ENCODE results near the gene GUCY1A2.

GUCY1A2 gene

DNA sequence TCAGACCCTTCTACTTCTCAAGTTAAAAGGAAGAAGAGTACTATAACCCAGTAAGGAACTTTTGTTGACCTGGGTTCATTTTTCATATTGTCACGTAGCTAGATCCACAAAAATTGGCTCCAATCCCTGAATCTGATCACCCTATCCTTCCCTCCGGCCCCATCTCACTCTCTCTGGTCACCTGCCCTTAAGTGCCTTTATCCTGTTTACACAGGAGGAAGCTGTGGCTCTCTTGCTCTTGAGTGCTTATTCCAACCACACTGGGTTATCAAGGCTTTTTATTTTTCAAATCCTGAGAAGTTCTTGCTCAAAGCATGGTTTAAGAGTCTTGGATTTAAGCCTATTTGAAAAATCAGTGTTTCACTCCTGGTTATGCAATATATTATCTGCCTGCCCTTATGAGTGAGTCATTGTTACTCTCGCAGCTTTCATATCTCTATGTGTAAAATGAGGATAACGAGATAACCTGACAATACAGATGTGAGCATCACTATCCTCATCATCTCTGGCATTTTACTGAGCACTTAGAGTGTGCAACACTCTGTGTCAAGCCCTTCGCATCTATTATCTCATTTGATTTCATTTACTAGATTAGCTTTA lies 293.9 kb downstream of the GUCY1A2 start:
- no peak for DNase-seq

DNA sequence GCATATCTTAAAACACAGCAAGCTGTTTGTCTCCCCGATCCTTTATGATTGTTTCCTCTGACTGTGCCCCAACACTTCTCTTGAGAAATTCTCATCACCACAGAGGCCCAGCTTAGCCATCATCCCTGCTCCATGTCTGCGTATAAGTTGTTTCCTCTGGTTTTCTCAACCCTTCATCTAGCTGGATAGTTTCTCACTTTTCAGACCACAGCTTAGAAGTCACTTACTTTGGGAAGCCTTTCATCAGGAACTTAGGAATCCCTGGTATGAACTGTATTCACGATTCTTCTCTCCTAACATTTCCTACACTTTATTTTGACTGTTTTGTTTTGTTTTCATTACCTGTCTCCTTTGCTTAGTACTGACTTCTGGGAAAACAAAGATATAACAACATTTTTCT lies 295.2 kb downstream of the GUCY1A2 start:
- no peak for DNase-seq

DNA sequence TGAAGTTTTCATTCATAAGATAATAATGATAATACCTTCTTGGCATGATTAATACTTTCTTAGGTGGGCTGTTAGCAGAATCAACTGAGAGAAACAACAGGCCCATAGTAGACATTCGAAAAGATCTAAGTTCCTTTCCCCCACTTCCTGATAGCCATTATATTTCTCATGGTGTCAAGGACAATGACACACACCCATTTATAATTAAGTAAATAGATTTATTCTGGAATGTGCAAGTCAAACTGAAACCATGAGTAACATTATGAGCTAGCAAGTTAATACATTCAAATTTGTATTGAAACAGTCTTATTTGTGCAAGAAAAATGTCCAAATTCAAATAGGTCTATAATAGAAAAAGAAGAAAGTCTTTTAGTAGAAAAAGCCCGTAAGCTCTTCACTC lies 301.1 kb downstream of the GUCY1A2 start:
- DNase-seq, result no peak

DNA sequence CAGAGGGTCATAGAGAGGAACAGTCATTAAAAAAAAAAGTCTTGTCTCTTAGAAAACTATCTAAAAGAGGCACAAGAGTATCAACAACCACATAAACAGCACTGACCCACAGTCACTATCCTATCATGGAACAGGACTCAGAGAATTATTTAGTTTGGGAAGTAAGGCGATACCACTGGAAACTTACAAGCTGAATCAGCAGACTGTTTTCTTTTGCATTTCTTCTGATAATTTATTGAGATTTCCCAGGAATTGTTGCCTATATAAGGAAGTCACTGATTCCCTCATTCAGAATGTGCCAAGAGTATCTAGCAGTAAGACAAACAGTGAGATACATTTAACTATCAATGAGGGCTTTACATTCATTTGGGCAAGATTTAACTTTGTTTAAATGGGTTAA lies 304.1 kb downstream of the GUCY1A2 start:
- DNase-seq, result no peak

DNA sequence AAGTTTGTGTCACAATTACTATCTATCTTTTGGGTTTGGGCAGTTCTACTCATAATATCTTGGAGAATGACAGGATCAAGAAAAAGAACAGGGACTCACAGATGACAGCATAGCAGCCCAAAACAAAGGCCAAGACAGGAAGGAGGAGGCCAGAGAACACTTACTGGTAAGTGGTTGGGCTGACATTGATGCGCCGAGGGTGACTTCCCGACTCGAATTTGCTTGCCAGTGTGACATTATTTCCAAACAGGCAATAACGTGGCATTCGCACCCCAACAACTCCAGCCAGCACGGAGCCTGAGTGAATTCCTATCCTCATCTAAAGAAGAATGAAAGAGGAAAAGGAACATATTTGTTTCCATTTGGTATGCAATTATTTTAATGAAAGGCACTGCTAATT lies 309.9 kb downstream of the GUCY1A2 start:
- no peak for DNase-seq

DNA sequence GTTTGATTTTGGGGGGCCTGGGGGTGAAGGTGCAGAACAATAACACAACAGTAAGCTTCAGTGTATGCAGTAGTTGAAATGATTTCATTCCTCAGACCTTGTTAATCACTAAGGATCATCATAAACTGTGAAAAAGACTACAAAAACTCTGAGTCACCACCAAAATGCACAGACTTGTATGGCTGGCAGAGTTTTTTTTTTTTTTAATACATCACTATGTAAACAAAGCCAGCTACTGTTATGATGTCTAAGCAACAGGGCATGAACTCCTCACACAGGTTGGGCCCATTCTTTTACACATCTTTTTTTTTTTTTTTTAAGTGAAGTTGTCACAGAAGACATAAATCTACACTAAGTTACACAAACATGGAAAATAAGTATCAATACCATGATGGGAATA lies 311.9 kb downstream of the GUCY1A2 start:
- no peak for DNase-seq

DNA sequence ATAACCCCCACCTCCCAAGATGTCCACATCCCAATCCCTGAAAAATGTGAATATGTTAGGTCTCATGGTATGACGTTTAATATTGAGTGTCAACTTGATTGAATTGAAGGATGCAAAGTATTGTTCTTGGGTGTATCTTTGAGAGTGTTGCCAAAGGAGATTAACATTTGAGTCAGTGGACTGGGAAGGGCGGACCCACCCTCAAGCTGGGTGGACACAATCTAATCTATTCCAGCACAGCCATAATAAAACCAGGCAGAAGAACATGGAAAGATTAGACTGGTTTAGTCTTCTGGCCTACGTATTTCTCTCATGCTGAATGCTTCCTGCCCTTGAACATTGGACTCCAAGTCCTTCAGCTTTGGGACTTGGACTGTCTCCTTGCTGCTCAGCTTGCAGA lies 315.5 kb downstream of the GUCY1A2 start:
- DNase-seq, result no peak

DNA sequence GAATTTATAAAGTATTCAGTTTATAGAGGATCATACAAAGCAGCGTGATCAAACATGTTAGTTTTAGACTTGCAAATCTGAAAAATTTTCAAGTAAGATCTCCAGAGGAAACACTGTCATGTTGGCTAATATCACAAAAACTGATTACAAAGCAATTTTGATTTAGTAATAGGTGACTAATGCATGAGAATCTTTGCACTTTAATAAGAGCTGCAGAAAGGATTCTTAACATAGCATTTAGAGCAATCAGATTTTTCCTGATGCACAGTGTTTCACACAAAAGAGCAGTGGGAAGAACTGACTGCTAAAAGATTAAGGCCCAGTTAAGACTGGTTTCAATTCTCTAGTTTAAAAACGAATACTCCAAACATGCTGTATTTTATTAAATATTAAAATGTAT lies 321.2 kb downstream of the GUCY1A2 start:
- no peak for DNase-seq

DNA sequence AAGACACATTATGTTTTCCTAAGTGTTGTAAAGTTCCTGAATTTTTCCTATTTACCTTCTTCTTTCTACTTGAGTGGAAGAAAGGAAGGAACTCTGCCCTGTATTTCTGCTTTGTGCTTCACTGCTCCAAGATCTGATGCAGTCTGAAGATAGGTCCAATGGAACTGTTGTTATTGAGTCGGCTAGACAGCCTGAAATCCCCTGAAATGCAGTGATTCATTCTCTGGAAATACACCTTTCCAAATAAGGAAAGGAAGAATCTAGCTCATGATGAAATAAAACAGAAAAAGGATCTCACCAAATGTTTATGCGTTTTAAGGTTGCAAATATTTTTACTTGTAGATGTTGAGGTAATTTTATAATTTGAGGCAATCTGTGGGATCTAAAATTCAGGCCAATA lies 322.8 kb downstream of the GUCY1A2 start:
- no peak for DNase-seq

DNA sequence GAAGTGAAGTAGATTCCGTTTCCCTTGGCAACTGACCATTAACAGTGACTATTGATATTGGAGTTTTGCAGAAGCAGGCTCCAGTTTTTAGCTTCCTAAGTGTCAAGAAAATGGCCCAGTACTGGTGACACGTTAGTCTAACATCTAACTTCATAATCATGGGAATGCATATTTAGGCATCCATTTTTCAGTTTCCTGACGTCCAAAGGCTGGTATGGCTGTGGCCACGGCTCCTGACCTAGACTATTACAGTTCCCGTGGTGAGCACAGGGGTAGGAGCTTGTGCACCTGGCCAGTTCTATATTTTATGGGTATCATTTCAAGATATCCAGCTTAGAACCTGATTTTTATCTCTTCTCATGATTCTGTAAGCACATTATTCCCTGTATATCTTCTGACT lies 323.8 kb downstream of the GUCY1A2 start:
- no peak for DNase-seq

DNA sequence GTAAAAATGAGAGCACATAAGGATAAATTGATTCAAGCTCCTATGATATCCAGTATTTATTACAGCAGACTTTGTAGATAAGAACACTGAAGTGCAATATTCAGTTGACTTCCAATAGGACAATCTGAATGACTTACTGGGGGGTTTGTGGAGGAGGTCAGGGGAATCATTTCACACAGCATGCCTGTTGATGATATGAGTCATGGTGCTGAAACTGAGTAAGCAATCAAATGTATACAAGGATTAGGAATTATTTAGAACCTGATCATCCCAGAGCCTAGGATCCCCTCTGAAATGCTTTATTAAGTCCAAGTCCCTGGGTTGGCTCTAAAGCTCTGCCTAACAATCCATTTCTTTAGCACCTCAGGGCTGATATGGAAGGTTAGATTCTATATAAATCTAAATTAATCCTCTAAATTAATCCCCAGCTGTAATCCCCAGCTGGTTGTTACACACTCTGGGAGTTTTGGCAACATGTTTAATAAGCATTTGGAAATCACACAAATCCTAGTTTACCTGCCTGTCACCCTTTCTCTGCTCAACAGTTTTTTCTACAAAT lies 326.4 kb downstream of the GUCY1A2 start:
- DNase-seq, result no peak

DNA sequence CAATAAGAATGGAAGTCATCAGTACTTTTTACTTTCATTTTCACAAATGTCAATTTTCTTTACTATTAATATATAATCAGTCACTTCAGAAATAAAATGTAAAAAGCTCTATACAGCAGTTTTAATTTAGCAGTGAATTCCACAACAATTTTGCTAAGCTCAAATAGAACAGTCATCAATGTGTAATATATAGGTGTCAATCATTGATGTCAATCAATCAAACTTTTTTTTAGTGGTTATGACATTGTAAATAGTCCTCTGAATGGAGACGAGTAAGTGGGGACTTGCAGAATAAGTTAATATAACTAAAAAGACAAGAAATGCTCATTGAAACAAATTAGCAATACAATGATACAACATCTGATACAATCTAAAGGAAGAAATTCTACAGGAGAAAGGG lies 327.4 kb downstream of the GUCY1A2 start:
- DNase-seq, result no peak

DNA sequence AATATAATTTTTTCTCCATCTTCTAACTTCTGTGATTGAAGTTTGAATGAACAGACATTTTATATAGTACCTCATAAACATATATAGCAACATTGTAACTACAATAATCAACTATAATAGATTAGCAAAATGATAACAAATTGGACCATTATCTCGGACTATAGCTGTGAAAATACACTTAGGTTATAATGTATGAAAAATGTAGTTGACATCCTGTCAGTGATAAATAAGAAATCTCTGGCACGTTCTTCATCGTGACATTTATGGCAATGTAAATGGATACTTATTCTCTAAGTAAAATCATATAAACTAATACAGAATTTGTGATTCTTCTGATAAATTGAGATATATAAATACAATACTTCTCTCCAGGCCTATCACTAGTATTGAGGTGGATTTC lies 333.3 kb downstream of the GUCY1A2 start:
- DNase-seq, result no peak

DNA sequence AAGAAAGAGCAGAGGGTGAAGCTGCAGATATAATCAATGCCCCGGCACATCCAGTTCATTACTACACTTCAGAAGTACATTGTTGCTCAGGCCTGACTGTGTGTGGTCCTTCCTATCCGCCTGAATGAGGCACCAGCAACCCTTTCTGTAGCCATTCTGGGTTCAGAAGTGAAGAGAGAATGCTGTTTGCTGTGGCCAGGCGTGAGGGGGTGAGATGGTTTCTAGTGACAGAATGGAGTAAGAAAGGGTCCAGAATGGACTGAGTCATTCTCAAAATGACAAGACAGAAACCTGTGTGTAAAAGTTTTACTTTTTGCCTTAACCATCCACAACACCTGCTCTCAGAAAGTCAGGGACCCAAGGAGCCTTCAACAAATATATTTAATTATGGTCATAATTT lies 334.8 kb downstream of the GUCY1A2 start:
- no peak for DNase-seq

DNA sequence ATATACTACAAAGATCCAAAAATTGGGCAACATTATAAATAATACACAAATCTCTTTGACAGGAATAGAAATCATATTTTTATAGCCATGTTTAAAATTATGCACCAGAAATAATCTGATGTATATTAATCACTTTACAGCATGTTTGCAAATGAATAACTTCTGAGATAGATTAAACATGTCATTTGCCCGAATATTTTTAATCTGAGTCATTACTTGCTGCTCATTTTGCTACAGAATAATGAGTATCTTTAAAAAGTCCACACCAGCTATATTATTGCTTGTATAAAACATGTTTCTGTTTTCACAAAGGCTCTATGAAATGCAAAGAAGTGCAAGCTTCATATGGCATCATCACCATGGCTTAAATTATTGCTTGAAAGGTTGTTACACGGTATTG lies 336.8 kb downstream of the GUCY1A2 start:
- no peak for DNase-seq

DNA sequence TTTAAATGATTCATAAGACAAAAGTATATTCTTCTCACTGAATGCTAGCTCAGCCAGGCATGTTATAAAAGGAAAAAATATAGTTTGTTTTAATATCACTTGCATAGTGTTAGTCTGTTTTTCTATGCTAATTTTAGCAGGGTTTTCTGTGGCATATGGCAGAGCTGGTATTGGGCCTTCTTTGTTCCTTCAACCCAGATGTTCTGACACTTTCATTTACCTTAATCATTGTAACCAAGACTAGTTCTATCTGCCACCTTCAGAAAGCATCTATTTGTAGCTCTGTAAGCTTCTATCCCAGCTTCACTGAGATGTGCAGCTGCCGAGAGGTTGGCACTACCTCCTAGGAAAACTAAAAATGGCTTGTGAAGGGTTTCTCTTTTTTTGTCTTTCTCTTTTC lies 338.7 kb downstream of the GUCY1A2 start:
- DNase-seq, result no peak

DNA sequence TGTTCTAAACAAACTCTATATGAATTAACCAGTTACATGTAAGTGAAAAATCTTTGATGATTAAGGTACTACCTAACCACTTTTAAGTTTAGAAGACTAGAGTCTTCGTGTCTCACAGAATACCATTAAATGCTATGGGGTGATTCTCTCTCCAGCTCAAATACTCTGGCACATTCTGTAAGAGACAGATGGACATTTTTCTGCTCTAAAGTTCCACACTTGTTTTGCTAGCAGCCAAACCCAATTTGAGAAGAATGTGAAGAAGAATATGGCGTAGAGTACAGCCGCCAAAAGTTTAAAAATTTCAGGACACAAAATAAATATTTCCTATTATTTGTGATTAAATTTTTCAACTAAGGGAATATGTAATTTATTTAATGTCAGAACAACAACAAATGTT lies 339.1 kb downstream of the GUCY1A2 start:
- DNase-seq, result no peak

DNA sequence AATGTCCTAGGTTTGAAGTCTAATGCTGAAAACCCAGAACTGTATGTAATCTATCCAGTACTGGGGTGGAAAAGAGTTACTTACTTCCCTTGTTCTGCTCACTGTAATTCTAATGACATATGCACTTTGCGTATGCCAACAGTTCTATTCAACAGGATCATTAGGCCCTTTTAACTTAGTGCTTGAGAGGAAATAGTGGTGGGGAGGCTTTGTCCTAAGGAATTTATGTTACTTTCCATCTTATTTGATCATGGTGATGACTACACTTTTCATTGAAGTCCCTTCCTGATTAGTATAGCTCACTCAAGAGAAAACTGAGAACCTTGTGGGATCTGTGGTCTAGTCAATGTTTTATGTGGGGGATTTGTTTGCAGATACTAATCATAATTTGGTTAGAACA lies 348.2 kb downstream of the GUCY1A2 start:
- DNase-seq, result no peak

DNA sequence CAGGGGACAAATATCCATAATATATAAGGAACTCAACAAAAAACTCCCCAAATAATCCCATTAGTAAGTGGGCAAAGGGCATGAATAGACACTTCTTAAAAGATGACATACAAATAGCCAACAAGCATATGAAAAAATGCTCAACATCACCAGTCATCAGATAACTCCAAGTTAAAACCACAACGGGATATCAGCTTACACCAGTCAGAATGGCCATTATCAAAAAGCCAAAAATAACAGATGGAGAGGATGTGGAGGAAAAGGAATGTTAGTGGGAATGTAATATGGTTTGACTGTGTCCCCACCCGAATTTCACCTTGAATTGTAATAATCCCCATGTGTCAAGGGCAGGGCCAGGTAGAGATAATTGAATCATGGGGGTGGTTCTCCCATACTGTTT lies 350.1 kb downstream of the GUCY1A2 start:
- no peak for DNase-seq

DNA sequence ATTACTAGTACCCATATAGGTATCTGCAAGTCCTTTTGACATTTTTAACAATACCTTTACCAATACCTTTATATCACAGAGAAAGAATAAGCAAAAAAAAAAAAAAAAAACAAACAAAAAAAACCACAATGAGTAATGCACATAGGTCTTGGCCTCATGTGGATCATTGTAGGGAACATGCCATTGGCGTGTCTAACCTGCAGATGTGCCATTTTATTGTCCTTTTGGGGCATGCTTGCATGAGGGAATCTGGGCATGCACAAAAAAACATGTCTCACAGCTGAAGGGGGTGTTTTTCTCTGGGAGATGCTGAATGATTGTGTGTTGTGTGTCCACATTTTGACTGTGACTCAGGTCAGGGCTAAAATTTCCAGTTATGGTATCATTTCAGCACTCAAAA lies 361.6 kb downstream of the GUCY1A2 start:
- no peak for DNase-seq

DNA sequence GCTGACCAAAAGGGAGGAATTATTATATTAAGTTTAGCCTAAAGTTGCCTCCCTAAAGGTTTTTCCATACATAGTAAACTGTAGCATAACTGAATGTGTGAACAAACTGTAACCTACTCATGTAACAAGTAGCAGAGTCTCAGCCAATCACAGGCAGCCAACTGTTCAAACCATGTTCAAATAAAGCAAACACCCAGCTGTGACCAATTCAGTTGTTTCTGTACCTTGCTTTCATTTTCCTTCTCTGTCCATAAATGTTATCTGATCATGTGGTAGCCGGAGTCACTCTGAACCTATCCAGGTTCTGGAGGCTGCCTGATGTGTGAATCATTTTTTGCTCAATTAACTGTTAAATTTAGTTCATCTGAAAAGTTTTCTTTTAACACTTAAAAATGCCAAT lies 373.5 kb downstream of the GUCY1A2 start:
- DNase-seq, result no peak

DNA sequence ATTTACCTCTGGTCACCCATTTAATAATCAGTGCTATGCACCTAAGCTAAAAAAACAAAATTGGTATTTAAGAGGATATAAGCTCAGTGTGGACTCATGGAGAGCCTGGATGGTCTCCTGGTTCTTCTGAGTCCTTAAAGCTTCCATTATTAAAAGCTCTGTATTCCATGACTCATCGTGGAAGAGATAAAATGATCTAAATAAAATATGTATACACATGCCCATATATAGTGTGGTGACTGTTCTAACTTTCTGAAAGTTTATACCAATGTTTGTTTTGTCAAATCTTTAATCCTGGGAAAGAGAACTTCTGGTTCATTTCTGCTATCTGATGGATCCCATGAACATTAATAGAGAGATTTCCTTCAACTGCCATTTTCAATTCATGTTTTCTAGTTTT lies 375.9 kb downstream of the GUCY1A2 start:
- DNase-seq, result no peak

DNA sequence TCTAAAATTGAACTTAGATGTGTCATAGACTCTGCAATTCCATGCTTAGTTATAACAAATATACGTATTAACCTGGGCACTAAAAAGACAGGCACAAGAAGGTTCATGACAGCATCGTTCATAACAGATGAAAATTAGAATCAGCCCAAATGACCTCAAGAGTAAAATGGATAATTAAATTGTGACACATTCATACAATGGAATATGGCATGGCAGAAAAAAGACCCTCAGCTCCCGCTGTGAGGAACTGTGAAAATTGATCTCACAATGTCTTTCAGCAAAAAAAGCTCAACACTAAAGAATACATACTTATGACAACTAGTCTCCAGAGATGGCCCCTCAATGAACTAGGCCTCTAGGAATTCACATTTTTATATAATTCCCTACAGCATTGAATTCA lies 386.0 kb downstream of the GUCY1A2 start:
- no peak for DNase-seq

DNA sequence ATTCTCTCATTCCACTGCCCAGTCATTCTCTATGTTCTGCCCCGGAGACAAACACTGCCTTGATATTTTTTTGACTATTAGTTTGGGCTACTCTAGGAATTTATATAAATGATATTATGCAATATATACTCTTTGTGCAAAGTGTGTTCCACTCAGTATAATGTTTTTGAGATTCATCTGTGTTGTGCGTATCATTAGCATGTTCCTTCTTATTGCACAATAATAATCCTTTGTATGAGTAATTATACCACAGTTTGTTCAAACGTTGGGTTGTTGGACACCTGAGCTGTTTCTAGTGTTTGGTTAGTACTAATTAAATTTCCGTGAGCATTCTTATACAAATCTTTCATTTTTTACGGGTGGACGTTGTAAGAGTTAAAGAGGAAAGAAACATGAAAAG lies 390.6 kb downstream of the GUCY1A2 start:
- no peak for DNase-seq

DNA sequence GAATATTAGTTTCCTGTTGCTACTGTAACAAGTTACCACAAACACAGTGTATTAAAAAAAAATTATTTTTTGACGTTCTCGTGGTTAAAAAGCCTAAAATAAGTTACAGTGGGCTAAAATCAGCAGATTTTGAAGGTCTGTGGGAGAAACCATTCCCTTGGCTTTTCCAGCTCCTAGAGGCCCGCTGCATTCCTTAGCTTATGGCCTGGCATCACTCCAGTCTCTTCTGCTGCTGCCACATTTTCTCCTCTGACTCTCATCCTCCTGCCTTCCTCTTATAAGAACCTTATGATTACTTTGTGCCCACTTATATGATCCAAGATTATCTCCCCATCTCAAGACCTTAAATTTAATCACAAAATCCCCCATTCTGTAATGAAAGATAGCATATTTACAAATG lies 392.7 kb downstream of the GUCY1A2 start:
- no peak for DNase-seq

DNA sequence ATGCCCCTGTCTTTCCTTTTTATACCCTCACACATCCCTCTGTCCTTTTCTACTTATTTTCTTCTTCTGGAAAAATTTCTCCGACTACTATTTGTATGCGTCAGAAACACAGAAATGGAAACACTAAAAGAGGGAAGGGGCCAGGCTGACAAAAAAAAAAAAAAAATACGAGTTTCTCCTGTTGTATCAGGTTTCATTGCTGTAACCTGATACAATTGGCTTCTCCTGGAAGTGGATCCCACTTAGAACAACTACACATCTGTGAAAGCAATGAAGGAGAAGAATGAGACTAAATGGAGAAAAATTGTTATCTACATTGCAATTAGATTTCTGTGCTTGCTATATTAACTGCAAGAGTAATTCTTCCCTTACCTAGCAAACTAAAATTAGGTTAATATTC lies 393.9 kb downstream of the GUCY1A2 start:
- DNase-seq, result no peak

Measured in CD4-positive, alpha-beta T cell treated with Interleukin-12 subunit alpha and Interleukin-12 subunit beta, for 1 hour (primary cell).